ENCODE results near the gene NEU1.

The NEU1 gene

GRCh38 chr6:31896493-31896855 is 33.9 kb upstream of the NEU1 start:
- DNase-seq (ENCODE audit: low read depth, low spot score), result no peak

GRCh38 chr6:31892821-31893220 is 30.2 kb upstream of the NEU1 start:
- DNase-seq (ENCODE audit: low read depth, low spot score), result no peak

- no peak for DNase-seq (ENCODE audit: low read depth, low spot score)
Measured at GRCh38 chr6:31889331-31889972, 26.8 kb upstream of the NEU1 start.

GRCh38 chr6:31888276-31889258 is 25.9 kb upstream of the NEU1 start:
- no peak for DNase-seq (ENCODE audit: low read depth, low spot score)

- no peak for DNase-seq (ENCODE audit: low read depth, low spot score)
Measured at GRCh38 chr6:31887173-31888007, 24.8 kb upstream of the NEU1 start.

- DNase-seq (ENCODE audit: low read depth, low spot score), result no peak
Measured at GRCh38 chr6:31886541-31886991, 23.9 kb upstream of the NEU1 start.

GRCh38 chr6:31884528-31885035 is 22.0 kb upstream of the NEU1 start:
- no peak for DNase-seq (ENCODE audit: low read depth, low spot score)

GRCh38 chr6:31883676-31884075 is 21.1 kb upstream of the NEU1 start:
- no peak for DNase-seq (ENCODE audit: low read depth, low spot score)

- no peak for DNase-seq (ENCODE audit: low read depth, low spot score)
Measured at GRCh38 chr6:31882344-31882743, 19.7 kb upstream of the NEU1 start.

- no peak for DNase-seq (ENCODE audit: low read depth, low spot score)
Measured at GRCh38 chr6:31881136-31881859, 18.7 kb upstream of the NEU1 start.

GRCh38 chr6:31880616-31881015 is 18.0 kb upstream of the NEU1 start:
- DNase-seq (ENCODE audit: low read depth, low spot score), result no peak

GRCh38 chr6:31879901-31880300 is 17.3 kb upstream of the NEU1 start:
- DNase-seq (ENCODE audit: low read depth, low spot score), result no peak

GRCh38 chr6:31879143-31879542 is 16.5 kb upstream of the NEU1 start:
- no peak for DNase-seq (ENCODE audit: low read depth, low spot score)

- no peak for DNase-seq (ENCODE audit: low read depth, low spot score)
Measured at GRCh38 chr6:31878726-31879125, 16.1 kb upstream of the NEU1 start, which contains the start of gene SLC44A4. SLC44A4 (minus strand) TSS chr6:31878997; CDS start chr6:31878980, 17 bp downstream.

- no peak for DNase-seq (ENCODE audit: low read depth, low spot score)
Measured at GRCh38 chr6:31878222-31878621, 15.6 kb upstream of the NEU1 start.

- DNase-seq (ENCODE audit: low read depth, low spot score), result no peak
Measured at GRCh38 chr6:31877651-31878161, 15.1 kb upstream of the NEU1 start.

GRCh38 chr6:31877125-31877650 is 14.6 kb upstream of the NEU1 start:
- no peak for DNase-seq (ENCODE audit: low read depth, low spot score)

- DNase-seq (ENCODE audit: low read depth, low spot score), result no peak
Measured at GRCh38 chr6:31876357-31876756, 13.7 kb upstream of the NEU1 start.

- DNase-seq (ENCODE audit: low read depth, low spot score), result no peak
Measured at GRCh38 chr6:31875877-31876276, 13.3 kb upstream of the NEU1 start.

- DNase-seq (ENCODE audit: low read depth, low spot score), result no peak
Measured at GRCh38 chr6:31874836-31875572, 12.4 kb upstream of the NEU1 start.
